ENCODE results near the gene PLTP.
"Not testable (repeated sequence)": the region's sequence is repeated elsewhere in the genome, so short reads cannot be mapped to it uniquely, and the experiment has no call there.

DNA sequence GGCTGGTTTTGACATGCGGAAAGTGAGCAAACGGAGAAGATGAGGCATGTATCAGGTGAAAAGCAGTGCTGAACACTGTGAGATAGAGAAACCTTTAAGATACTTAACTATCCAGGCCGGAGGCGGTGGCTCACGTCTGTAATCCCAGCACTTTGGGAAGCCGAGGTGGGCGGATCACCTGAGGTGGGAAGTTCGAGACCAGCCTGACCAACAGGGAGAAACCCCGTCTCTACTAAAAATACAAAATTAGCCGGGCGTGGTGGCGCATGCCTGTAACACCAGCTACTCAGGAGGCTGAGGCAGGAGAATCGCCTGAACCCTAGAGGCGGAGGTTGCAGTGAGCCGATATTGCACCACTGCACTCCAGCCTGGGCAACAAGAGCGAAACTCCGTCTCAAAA, 19.7 kb upstream of the PLTP start:
- not testable (repeated sequence) for TF ChIP-seq CTCF, POLR2A (IDR thresholded peaks at IDR 0.05)

Data from heart left ventricle (tissue), 13 donors.